Endothelial cell of umbilical vein (primary cell): ENCODE measurements around the gene RIMOC1.

Source experiments
- EZH2 ChIP-seq: IDR thresholded peaks from 2 replicates; pipeline ENCODE4 v1.6.1; 2012; ENCODE audit warnings: borderline replicate concordance, low read depth, mild to moderate bottlenecking, moderate library complexity, low read length, inconsistent platforms; ENCODE audit not compliant: severe bottlenecking
- FOS ChIP-seq: IDR thresholded peaks from 2 replicates; pipeline ENCODE4 v1.6.1; 2011; ENCODE audit warnings: mild to moderate bottlenecking, low read length, moderate library complexity, borderline replicate concordance; ENCODE audit not compliant: insufficient read depth
- GATA2 ChIP-seq: IDR thresholded peaks from 2 replicates; pipeline ENCODE4 v1.7.0; 2011; ENCODE audit warnings: low read depth, mild to moderate bottlenecking, moderate library complexity, mixed read lengths, low read length; ENCODE audit not compliant: insufficient read length, insufficient read depth
- MYC ChIP-seq: IDR thresholded peaks from one replicate; pipeline ENCODE4 v1.6.1; 2011; ENCODE audit warnings: mild to moderate bottlenecking, low read depth, low read length
- POLR2A ChIP-seq: IDR thresholded peaks from 2 replicates; pipeline ENCODE4 v1.6.1; 2012; ENCODE audit warnings: low read depth, mild to moderate bottlenecking, control low read depth, low read length
- POLR2AphosphoS5 ChIP-seq: IDR thresholded peaks from 2 replicates; pipeline ENCODE4 v1.6.1; 2012; ENCODE audit warnings: low read depth, mild to moderate bottlenecking, control low read depth, low read length, moderate library complexity; ENCODE audit not compliant: insufficient read depth
- TF ChIP-seq, protein P1 (sequence below), 2 donors: IDR thresholded peaks; 1 replicate in 1 of 2; 2 replicates in 1 of 2; pipeline ENCODE4 v1.5.1; 2011; ENCODE audit warnings: low read length in 2 of 2, mild to moderate bottlenecking in 2 of 2, moderate library complexity in 2 of 2, control low read depth in 1 of 2, inconsistent platforms in 1 of 2, low read depth in 1 of 2; ENCODE audit not compliant: insufficient read depth in 1 of 2; ENCODE audit errors: extremely low read depth in 1 of 2
- TF ChIP-seq, protein P2 (sequence below): IDR thresholded peaks from 2 replicates; pipeline ENCODE4 v1.6.1; 2011; ENCODE audit not compliant: insufficient read depth, insufficient read length

DNA sequence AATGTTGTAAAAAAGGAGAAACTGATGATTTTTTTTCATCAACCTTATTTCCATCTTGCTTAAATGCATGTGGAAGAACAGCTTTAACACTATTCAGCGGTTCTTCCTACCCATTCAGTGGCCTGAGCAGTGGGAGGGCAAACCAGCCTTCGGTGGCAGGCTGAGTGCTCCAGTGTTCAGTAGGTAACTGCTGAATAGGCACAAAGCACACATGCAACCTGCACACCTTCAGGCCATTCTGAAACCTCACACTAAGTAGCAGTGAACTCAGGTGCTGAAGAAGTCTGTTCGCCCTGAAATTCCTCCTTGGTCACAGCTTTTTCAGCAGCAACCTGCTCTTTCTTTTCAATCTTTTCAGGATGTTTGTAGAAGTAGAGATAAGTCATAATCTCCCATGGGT, 47.1 kb downstream of the RIMOC1 start:
- TF ChIP-seq POLR2A: no peak
- TF ChIP-seq, protein P1, sequence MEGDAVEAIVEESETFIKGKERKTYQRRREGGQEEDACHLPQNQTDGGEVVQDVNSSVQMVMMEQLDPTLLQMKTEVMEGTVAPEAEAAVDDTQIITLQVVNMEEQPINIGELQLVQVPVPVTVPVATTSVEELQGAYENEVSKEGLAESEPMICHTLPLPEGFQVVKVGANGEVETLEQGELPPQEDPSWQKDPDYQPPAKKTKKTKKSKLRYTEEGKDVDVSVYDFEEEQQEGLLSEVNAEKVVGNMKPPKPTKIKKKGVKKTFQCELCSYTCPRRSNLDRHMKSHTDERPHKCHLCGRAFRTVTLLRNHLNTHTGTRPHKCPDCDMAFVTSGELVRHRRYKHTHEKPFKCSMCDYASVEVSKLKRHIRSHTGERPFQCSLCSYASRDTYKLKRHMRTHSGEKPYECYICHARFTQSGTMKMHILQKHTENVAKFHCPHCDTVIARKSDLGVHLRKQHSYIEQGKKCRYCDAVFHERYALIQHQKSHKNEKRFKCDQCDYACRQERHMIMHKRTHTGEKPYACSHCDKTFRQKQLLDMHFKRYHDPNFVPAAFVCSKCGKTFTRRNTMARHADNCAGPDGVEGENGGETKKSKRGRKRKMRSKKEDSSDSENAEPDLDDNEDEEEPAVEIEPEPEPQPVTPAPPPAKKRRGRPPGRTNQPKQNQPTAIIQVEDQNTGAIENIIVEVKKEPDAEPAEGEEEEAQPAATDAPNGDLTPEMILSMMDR (IDR thresholded peaks at IDR 0.05; ENCODE audit: extremely low read depth in 1 of 2, insufficient read depth in 1 of 2, low read depth in 1 of 2, low read length in 2 of 2): no peak
- TF ChIP-seq POLR2AphosphoS5: no peak
- TF ChIP-seq EZH2: no peak
- TF ChIP-seq, protein P2, sequence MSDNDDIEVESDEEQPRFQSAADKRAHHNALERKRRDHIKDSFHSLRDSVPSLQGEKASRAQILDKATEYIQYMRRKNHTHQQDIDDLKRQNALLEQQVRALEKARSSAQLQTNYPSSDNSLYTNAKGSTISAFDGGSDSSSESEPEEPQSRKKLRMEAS: no peak
- no peak for TF ChIP-seq MYC
- TF ChIP-seq GATA2: no peak
- TF ChIP-seq FOS: no peak
